Inferior parietal cortex (tissue), 1 donor: Measurements from ENCODE around the gene CENATAC.
"Not testable (repeated sequence)": the region's sequence is repeated elsewhere in the genome, so short reads cannot be mapped to it uniquely, and the experiment has no call there.

Experiments used
- DNase-seq: peaks from one replicate; pipeline ENCODE4 v3.0.0-alpha.2; 2016; ENCODE audit errors: extremely low spot score

Gene CENATAC

DNA sequence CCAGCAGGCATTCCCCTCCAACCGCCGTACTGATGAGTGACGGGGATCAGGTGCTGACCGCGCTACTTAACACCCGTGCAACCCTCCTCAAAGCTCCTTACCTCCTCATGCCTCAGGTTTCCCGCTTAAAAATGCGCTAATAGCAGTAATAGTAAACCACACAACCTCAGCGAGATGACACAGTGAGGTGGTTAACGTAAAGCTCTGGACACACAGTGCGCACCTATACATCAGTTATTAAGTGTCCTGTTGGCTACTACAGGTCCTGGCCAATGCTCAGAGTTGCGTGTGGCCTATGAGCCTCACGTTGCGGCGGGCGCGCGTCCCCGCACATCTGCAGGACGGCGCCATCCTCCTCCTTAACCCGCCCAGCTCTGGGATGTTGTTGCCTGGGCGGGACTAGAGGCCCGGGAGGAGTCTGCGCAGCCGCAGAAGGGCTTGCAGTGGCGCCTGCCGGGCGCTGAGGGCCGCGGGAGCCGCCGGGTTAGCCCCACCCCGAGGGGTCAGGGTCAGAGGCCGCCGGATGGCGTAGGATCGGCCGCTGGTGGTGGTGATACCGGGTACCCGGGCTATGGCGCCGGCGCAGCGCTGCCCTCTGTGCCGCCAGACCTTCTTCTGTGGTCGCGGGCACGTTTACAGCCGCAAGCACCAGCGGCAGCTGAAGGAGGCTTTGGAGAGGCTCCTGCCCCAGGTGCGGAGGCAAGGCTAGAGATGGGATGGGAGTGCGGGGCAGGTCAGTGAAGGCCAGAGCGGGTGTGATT is at the start of gene CENATAC:
Gene CENATAC (plus strand): TSS at position 512 of the 761 bp plus-strand sequence. CDS start 60 bp downstream, at position 572.
- peak; percentile 97 for DNase-seq

DNA sequence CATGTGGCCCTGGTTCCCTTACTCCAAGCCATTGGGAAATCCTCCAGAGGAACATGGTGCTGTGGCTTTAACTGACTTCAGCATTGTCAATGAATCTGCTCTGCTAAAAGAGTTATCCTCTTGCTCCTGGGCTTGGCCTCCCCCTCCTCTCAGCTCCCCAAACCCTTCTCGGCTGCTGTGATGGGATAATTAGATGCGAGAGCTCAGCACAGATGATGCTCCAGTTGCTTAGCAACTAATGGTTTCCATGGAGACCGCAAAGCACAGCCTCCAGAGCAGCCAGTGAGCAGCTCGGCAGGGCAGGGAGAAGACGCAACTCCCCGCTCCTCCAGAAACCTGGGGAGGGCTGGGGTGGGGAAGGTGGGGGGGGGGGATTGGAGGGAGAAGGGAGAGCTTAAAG is 44.7 kb upstream of the CENATAC start:
- DNase-seq: peak; percentile 86

- not testable (repeated sequence) for DNase-seq
These were observed 44.0 kb upstream of the CENATAC start for GRCh38 chr11:118953976-118954375.

DNA sequence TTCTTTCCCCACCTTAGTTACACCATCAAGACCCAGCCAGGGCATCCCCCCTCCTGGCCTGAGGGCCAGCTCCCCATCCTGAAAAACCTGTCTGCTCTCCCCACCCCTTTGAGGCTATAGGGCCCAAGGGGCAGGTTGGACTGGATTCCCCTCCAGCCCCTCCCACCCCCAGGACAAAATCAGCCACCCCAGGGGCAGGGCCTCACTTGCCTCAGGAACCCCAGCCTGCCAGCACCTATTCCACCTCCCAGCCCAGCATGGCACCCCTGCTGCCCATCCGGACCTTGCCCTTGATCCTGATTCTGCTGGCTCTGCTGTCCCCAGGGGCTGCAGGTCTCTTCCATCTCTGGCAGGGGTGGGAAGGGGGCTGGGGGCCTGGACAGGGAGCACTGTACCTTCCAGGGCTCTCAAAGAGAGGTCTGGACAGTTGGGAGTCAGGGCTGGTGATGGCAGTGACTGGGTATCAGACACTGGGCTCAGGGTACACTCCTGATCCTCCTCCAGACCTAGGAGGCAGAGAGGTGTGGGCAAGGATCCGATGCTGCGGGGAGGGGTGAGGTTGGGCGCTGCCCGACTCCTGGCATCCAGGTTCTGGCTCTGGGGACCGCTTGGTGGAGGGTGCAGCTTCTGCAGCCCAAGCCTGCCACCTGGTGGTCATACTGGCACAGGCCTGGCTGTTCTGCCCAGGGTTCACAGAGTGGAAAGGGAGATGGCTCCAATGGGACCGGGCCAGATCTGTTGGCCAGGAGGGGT is 41.7 kb upstream of the CENATAC start, which contains the start of gene UPK2:
Gene UPK2 (plus strand): TSS at position 205 of the 753 bp plus-strand sequence. CDS start 53 bp downstream, at position 258.
- DNase-seq: peak; percentile 80

- no peak for DNase-seq
These were observed 41.0 kb upstream of the CENATAC start for GRCh38 chr11:118956847-118957469.

- no peak for DNase-seq
These were observed 40.4 kb upstream of the CENATAC start for GRCh38 chr11:118957549-118957948.

GRCh38 chr11:118957968-118958367 is 40.0 kb upstream of the CENATAC start:
- DNase-seq: no peak

DNA sequence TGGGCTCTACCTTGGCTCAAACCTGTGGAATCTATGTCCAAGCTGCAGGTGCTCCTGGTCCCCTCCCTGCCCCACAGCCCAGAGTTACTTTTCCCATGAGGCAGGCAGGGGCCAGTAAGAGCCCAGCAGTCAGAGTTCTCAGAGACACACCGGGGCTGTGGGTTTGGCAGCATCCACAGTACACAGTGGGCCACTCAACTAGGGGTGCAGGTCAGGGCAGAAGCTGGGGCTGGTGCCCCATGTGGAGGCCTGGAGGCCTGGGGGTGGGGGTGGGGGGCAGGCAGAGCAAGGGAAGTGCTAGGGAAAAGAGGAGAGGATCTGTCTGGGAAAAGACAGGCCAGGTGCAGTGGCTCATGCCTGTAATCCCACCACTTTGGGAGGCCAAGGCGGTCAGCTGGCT is 39.4 kb upstream of the CENATAC start:
- DNase-seq: no peak

DNA sequence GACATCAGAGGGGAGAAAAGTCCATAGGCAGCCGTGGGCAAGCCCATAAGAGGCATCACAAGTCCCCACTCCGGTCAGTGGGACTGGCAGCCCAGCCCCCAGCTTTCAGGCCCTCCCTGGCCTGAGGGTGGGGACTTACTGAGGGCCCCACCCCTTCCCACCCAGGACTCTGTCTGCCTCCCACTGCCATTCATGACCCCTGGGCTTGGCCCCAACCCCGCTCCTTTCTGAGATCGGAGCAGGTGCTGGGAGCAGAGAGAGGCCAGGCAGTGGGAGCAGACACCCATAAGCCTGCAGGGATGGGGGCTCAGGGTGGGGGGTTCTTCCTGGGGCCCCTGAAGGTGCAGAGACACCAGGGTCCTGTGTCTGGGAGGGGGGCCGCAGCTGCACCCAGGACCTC is 36.7 kb upstream of the CENATAC start:
- DNase-seq: no peak

DNA sequence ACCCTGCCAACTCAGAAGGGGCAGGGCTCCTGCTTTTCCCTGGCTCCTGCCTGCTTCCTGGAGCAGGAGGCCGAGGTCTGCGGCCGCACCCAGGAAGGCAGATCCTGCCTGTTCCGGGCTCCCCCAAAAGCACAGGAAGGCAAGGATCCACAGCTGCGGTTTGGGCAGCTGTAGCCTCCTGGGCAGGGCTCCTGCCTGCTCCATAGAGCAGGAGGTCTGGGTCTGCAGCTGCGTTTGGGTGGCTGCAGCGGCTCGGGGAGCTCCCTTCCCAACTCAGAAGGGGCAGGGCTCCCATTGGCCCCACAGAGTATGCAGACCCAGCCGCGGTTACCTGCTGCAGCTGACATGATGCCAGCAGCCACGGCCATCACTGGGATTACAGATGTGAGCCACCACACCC is 36.3 kb upstream of the CENATAC start:
- no peak for DNase-seq

DNA sequence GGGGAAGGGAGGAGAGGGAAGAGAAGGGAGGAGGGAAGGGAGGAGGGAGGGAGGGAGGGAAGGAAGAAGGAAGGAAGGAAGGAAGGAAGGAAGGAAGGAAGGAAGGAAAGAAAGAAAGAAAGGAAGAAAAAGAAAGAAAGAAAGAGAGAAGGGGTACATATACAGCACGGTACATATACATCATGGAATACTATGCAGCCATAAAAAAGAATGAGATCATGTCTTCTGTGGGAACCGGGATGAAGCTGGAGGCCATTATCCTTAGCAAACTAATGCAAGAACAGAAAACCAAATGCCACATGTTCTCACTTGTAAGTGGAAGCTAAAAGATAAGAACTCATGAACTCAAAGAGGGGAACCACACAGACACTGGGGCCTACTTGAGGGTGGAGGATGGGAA is 28.4 kb upstream of the CENATAC start:
- DNase-seq: not testable (repeated sequence)

DNA sequence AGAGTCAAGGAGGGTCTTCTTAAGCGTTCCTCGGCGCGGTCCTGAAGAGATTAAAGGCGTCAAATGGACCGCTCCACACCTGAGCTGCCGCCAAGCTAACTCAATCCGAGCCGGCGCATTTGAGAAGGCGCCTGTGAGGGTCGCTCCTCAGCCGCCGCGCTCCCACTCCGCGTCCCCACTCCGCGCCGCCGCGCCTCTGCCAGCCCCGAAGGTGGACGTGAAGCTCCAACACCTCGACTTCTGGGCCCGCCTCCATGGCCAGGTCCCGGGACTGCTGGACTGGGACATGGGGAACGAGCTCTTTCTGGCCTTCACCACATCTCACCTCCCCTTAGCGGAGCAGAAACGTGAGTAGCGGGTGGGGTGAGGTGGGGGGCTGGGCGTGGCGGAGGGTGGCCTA is 26.3 kb upstream of the CENATAC start, which contains the start of gene FOXR1:
Gene FOXR1 (plus strand): TSS at position 116 of the 400 bp plus-strand sequence. CDS start 171 bp downstream, at position 287.
- DNase-seq: no peak

- no peak for DNase-seq
These were observed 24.0 kb upstream of the CENATAC start for GRCh38 chr11:118973985-118974384.

GRCh38 chr11:118975771-118976709 is 21.9 kb upstream of the CENATAC start:
- no peak for DNase-seq

DNA sequence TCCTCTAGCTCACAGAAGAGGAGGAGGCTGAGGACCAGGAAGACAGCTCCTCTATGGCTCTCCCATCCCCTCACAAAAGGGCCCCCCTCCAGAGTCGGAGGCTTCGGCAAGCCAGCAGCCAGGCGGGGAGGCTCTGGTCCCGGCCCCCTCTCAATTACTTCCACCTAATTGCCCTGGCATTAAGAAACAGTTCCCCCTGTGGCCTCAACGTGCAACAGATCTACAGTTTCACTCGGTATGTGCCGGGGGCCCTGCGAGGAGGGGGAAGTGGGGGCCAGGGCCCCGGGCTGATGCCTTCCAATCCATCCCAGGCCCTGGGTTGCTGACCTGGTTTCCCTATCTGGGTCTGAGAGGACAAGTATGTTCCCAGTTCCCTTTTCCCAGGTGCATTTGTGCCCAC is 18.5 kb upstream of the CENATAC start:
- no peak for DNase-seq

DNA sequence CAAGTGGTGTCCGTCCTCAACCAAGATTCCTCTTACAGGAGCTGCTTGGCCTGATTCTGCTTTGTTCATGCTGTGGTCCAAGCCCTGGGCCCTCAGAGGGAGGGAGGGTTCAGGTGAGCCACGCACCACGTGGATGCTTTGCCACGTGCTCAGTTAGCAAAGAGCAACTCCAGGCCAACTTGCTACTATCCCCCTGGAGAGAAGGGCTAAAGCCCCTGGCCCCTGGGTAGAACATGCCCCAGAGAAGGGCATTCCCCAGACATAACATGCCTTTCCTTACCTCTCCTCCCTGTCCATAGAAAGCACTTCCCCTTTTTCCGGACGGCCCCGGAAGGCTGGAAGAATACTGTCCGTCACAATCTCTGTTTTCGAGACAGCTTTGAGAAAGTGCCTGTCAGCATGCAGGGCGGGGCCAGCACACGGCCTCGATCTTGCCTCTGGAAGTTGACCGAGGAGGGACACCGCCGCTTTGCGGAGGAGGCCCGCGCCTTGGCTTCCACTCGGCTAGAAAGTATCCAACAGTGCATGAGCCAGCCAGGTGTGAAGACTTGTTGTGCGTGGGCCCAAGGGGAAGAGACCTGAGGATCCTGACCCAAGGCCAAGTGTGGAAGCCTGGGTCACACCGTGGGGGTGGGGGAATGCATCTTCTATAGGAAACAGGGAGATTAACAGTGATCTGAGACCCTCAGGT is 17.6 kb upstream of the CENATAC start:
- DNase-seq: peak; percentile 38

GRCh38 chr11:118984337-118984736 is 13.6 kb upstream of the CENATAC start:
- DNase-seq: not testable (repeated sequence)

DNA sequence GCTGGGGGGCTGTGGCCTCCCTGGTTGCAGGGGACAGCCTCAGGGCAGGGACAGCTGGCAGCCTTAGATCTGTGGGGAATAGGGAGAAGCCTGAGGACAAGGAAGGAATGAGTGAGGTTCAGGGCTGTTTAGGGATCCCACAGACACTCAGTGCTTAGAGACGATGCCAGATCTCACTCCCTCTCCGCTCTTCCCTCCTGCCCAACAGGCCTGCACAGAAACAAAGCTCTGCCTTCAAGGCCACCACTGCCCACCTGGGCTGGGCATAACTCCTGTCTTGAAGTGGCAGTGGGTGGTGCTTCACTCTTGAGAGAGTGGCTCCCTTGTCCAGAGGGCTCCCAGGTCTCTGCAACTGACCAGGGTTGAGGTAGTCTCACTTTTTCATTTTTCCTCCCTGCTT is 13.1 kb upstream of the CENATAC start:
- DNase-seq: no peak

GRCh38 chr11:118988280-118988679 is 9.7 kb upstream of the CENATAC start:
- DNase-seq: no peak

- not testable (repeated sequence) for DNase-seq
These were observed 6.4 kb upstream of the CENATAC start for GRCh38 chr11:118991486-118992038.
